ENCODE data around the gene LYRM9.

GRCh38 chr17:27836651-27837050 lies 56.5 kb downstream of the LYRM9 start:
- TF ChIP-seq CTCF (IDR thresholded peaks at IDR 0.05) (no peak), EP300 (IDR thresholded peaks at IDR 0.05; ENCODE audit: borderline replicate concordance in 1 of 2, low read depth in 1 of 2, low read length in 1 of 2) (no peak), NRF1 (IDR thresholded peaks at IDR 0.05; ENCODE audit: low read depth, low read length) (no peak), RAD21 (IDR thresholded peaks at IDR 0.05; ENCODE audit: low read length) (no peak), EZH2phosphoT487 (IDR thresholded peaks at IDR 0.05; ENCODE audit: borderline replicate concordance, low read depth) (no peak), YY1 (IDR thresholded peaks at IDR 0.05; ENCODE audit: low read depth) (no peak), SMC3 (IDR thresholded peaks at IDR 0.05; ENCODE audit: low read depth, low read length) (no peak), SIN3A (IDR thresholded peaks at IDR 0.05; ENCODE audit: borderline replicate concordance, low read depth, low read length) (no peak), GABPA (IDR thresholded peaks at IDR 0.05; ENCODE audit: low read depth) (no peak), MAX (IDR thresholded peaks at IDR 0.05; ENCODE audit: low read depth) (no peak), REST (IDR thresholded peaks at IDR 0.05; ENCODE audit: low read depth, low read length) (no peak), JUND (IDR thresholded peaks at IDR 0.05) (no peak)

Data from SK-N-SH (cell line).